ENCODE data around the gene SEMA4D.

Gene SEMA4D

DNA sequence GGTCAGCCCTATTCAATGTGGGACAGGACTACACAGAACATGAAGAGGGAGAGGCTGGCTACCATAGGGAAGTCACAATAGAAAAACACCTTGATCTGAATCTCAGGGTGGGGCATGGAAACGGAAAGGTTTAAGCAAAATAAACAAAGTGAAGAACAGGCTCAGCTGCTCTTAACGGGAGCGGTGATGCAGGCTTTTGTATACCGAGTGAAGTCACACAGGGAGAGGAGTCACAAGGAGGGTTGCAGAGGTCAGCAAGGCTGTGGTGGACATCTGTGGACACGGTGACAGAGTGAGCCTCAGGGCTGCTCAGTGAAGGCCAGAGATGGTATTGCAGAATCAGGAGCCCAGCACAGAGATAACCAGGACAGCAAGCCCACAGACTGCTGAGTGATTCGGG, 30.6 kb upstream of the SEMA4D start:
- DNase-seq = no peak

DNA sequence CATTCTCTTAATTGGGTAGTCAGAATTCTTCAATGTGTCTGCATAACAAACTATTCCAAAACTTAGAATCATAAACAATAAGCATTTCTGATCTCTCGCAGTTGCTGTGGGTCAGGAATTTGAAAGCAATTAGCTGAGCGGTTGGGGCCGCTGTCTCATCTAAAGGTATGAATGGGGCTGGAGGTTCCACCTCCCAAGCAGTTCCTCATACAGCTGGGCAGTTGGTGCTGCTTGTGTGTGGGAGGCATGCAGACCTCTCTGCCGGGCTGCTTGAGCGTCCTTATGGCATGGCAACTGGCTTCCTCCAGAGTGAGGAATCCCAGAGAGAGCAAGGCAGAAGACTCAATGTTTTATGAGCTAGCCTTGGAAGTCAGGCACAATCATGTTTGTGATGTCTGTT, 30.2 kb upstream of the SEMA4D start:
- DNase-seq = no peak

DNA sequence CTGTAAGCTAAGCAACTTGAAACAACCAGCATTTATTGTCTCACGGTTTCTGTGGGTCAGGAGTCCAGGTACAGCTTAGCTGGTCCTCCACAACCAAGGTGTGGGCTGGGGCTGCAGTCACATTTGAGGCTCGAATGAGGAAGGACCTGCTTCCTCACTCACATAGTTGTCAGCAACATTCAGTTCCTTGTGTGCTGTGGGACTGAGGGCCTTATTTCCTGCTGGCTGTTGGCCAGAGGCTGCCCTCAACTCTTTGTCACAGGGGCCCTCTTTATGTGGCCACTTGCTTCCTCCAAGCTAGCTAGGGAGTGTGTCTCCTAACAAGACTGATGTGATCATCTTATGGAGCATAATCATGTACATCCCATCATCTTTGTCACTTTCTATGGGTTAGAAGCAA, 29.2 kb upstream of the SEMA4D start:
- no peak for DNase-seq

DNA sequence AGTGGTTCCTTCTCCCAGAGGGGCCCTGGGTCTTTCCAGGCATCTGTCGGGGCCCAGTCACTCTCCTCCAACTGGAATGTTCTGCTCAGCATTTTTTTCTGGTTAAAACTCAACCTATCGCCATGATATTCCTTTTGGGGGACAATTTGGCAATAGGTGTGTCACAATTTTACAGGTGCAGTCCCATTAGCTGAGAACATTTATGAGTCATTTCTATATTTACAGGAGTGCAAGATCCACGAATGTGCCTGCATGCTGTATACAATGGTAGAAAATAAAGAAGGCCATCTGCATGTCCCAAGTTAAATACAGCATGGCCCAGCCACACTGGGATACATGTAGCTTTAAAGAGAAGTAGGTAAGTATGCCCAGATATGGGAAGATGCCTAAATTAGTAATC, 28.8 kb upstream of the SEMA4D start:
- no peak for DNase-seq

DNA sequence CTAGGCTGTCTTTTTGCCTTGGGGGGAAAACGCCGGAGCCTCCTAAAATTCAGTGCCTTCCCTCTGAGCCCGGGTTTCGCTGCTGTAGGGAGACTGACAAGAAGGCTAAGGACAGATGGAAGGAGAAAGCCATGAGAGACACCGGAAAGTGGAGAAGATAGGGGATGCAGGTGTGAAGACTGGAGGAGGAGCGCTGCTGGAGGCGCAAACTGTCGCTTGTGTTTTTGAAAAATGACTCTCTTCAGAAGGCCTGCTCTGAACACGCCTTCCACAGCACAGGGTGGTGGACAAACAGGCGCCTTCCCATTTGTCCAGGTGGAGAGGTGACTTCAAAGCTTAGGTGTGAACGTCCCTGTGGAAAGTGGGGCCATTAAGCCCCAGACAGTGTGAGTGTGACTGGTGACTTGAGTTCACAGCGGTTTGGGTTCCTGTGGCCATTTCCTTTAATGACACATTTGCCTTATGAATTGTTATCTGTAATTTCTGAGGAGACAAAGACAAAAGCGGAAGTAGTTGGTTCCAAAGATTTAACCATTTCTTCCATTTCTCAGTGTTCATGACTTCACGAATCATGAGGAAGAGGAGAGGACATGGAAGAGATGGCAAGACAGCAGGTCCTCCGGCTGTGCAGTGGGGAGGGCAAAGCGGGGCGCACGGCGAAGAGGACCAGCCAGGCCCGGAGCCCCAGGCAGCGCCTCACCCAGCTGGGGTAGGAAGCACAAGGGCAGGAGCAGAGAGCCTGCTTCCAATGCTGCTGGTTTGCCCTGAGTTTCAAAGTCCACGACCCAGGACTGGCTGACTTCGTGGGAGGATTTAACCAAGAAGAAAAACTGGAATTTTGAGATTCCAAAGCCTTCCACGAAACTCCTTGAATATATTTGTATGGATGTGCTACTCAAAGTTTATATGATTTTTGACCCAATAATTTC, 27.8 kb upstream of the SEMA4D start:
- no peak for DNase-seq

DNA sequence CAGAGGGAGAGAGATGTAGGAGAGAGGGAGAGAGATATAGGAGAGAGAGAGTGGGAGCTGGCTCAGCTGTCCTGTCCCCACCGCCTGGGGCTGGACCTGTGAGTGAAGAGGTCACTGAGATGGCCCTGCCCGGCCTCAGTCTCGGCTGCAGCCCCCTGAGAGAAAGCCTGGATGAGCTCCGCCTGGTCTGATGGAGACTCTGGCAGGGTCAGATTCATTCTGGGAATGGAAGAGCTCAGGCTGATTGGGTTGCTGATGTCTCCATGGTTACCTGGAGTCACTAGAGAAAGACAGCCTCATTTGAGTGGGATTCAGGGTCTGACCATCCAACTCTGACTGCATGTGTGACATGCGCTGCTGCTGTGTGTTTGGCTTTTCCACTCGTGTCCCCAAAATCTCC, 27.1 kb upstream of the SEMA4D start:
- no peak for DNase-seq

DNA sequence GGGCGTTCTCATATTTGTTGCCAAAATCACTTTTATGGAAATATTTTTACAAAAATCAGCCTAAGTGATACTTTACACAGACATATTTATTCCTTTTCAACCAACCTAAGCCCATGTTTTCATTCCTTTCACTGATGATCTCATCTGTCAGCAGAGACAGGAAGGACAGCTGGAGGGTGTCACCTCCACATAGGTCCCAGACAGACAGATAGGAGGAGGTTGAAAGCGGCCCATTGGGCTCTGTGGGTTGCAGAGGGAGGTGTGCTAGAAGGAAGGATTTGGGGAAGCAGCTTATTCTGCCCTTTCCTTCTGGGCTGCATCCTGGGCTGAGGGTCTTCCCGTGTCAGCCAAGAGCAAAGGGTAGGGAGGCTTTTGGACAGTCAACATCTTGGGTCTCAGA, 26.0 kb upstream of the SEMA4D start:
- no peak for DNase-seq

DNA sequence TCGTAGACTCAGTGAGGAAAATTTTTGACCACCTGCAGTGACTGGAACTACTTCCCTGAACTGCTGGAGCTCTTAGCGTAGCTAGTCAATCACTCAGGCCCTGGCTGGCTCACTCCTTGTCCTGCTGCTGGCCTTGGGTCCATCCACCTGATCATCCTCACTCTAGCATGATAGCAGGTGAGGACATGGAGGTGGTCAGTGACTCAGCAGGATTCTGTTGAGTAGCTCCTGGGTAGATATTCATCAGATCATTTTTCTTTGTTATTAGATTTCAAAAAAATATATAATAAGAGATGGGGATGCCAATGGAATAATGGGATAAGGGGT, 25.0 kb upstream of the SEMA4D start:
- DNase-seq = no peak

DNA sequence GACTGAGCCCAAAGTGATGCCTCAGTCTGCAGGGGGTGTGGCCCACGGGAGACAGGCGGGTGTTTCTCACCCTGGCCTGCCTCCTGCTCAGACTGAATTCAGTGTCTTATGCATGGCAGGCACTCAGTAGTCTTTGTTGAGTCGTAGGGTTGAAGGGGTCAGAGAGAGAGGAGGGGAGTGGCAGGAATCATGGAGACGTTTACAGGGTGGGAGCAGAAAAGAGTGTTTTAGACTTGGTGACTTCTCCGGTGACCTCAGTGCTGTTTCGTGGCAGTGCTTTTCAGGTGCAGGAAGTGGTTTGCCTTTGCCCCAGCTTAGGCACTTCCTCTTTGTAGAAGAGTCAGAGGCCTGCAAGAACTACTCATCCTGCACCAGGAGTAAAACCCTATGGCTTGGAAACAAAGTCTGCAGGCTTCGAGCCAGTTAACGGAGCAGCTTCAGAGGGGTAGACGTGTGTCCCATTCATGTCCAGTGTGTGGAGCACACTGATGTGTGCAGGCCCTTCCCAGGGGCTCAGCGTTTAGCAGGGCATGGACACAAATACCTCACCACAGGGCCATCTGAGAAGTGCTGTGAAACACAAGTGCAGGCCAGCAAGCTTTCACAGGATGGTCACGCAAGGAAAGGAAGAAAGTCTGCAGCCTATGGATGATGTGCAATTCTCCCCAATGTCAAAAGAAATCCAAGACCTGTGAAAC, 24.5 kb upstream of the SEMA4D start:
- DNase-seq = no peak

DNA sequence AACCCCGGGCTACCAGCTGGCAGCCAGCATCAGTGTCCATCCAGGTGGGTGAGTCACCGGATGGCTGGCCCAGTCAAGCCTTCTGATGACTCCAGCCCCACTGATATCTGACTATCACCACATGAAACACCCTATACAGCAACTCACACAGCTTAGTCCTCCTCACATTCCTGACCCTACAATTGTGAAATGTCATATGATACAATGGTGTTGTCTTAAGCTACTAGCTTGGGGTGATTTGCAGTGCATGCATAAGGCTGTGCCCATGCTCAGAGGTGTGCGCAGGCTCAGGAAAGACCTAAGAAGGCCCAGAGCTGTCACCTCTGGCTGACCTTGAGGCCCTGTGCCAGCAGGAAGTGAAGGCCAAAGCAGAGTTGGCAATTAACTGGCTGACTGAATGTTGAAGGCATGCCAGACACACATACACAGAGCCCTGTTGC, 21.5 kb upstream of the SEMA4D start:
- DNase-seq = no peak

DNA sequence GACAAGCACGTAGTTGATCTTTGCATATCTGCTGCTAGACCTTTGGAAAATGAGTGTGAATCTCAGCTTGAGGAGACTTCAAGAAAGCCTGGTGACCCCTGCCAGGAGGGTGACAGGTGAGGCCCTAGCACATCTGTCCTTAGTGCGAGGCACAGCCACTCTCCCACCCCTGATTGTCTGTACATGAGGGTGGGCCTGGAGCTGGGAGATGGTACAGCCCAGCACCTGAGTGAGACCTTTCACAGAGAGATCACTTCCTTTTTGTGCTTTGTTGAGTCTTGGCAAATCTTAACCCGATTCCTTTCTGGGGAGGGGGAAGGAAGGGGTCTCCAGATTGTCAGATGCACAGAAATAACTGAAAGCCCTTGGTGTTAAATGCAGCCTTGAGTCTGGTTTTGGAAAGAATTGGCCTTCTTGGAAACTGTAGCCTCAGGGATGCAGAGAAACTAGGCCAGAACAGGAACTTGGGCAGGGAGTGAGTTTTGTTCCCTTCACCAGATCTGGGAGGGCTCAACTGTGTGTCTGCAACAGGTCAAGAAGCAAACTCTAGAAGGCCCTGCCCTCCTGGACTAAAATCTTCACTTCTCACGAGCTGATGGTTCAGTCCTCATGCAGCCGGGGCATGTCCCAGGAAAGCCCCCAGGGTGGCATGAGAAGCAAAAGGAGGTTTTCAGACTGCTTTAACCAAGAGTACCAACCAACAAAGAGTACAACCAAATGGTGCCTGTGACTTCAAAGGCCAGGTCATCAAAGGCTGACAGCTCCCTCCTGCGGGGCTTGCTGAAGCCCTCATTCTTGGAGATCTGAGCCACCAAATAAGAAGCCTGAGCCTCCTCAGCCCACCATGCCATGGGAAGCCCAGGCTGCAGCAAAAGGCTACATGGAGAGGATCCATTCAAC, 20.8 kb upstream of the SEMA4D start:
- no peak for DNase-seq

DNA sequence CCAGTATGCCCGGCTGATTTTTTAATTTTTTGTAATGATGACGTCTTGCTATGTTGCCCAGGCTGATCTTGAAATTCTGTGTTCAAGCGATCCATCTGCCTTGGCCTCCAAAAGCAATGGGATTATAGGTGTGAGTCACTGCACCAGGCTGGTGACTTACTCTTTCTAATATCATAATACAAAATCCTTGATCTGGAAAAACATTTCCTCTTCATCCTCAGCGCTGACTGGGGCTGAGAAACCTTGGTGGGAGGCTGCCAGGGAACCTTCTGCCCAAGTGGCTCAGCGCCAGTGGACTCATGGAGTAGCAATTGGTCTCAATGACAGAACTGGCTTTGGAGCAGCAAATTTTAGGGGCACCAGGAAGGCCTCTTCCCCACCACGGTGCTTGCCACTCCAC, 17.5 kb upstream of the SEMA4D start:
- DNase-seq = no peak

DNA sequence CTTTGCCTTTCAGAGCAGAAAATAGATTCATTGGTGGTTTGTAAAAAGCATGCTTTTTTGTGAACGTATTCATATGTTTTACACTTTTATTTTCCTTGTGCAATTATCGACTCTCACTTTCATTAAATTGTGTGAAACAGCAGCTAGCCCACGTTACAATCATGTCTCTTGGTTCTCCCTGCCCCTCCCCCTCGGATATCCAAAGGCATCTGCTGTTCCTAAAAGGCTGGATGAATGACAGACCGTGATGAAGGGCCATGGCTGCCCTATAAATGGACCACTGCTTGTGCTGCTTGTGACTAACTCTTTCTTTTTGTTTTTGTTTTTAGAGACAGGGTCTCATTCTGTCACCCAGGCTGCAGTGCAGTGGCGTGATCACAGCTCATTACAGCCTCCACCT, 17.0 kb upstream of the SEMA4D start:
- no peak for DNase-seq

DNA sequence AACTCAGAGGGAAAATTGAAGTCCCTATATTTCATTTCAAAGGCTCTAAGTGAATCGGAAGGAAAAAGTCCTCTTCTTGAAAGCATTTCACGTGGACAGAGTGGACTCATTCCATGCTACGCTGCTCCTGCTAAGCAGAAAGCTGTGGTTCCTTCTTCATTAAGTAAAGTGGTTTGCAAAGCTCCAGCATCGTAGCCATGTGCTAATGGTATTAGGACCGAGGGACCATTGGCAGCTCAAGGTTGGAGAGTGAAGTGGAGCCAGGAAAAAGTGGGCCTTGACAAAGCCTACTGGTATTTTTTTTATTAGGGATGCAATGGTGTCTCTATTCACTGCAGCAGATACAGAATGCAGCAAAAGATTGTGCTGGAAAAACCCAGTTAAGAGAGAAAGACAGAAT, 16.4 kb upstream of the SEMA4D start:
- DNase-seq = no peak

DNA sequence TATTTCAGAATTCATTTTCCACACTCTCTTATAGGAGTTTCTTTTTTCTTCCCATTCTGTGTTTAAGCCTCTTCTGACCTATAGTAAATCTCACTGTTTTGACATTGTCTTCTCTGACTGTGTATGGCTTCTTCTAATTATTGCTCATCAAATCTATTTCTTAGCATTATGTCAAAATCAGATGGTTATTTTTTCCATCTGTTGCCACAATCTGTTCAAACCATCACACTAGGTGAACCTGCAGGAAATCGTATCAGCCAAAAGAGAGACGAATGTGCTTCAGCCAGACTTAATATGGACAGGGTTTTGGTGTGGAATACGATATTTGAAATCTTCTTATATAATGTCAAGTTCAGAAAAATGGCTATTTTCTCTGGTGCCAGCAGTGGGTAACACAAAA, 15.9 kb upstream of the SEMA4D start:
- no peak for DNase-seq

DNA sequence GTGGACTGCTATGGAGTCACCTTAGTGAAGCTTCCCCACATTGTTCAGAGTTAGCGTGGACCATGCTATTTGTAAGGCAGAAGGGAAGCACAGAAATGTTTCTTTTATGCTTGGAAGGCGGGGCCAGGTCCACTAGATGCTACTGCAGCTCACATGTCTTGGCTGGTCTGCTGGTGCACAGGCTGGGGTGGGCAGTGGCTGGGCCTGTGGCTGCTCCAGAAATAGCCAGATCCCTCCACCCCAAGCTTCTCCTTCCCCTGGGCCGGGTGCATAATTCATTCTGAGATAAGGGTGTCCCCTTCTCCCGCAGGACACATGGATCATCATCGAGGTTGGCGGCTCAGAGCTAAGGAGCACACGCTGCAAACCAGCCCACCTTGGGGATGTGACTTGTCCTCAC, 14.5 kb upstream of the SEMA4D start:
- no peak for DNase-seq

DNA sequence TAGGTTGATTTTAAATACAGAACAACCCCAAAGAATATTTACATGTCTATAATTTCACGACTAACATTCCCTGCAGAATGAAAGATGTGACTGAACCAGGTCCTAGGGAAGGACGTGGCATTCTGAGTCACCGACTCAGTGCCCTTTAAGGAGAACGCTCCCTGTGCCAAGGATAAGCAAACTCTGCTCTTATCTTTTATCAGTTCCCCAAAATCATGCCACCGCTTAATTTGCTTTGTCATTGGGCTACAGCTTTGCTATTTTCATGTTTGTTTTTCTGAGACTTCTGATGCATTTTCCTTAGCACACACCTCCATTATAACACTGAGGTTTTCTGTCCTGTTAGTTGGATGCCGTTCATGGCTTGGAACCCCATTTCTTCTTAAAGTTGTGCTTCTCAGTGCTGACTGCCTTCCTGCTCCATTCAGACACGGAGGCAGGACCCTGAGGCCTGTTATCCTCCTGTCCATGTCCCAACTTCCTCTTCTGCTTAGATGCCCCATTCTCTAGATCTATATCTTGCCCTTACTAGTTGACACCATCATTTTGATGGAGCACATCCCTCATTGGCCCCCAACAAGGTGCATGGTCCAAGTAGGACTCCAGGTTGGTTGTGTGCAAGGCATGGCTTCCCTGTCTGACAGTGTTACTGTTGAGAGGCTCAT, 11.2 kb upstream of the SEMA4D start:
- DNase-seq = no peak

DNA sequence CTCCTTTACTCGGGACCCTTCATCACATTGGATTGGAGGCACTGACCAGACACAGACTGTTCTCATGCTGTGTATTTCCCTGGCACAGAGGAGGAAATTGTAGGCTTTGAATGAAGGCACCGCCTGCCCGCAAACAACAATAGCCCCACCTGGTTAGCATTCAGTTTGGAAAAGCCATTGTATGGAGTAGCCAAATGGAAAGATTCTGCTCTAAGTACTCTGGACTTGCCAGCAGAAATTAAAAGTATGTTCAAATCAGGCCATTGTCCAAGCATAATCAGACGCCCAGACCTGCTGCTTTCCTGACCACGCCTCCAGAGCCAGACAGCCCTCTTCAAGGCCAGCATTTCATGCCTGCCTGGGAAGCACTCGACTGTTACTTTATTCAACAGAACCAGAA, 8.0 kb upstream of the SEMA4D start:
- DNase-seq = no peak

DNA sequence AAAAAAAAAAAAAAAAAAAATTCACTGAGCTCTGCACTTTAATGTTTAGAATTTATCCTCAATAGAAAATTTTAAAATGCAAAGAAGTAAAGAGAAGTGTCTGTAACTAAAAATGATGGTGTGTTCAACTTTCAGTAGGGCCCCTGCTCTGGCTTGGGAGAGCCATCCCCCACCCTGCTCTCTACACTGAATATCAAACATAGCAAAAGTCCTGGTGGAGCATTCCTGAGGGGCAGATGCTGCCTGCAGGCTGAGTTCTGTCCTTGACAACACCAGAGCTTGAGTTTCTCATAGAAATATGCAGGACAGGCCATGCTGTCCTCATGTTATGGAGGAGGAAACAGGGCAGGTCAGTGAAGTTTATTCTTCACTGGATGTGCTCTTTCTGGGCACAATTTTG, 7.1 kb upstream of the SEMA4D start:
- no peak for DNase-seq

DNA sequence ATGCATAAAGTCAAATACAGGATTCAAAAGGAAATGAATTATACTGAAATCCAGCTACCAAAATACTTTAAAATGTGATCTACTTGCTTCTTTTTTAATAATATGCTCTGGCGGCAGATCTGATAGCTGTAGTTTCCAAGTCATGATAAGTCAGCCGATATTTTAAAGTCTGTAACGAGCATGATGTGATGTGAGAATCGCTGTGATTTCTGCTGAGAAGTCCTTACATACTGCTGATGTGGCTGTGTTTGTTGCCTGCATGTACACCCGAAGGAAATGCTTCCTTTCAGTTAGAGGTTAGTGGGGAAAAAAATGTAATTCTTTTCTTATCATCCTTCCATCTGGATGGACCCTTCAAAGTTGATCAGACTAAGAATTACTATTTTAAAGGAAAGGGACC, 4.8 kb upstream of the SEMA4D start:
- DNase-seq = no peak

DNA sequence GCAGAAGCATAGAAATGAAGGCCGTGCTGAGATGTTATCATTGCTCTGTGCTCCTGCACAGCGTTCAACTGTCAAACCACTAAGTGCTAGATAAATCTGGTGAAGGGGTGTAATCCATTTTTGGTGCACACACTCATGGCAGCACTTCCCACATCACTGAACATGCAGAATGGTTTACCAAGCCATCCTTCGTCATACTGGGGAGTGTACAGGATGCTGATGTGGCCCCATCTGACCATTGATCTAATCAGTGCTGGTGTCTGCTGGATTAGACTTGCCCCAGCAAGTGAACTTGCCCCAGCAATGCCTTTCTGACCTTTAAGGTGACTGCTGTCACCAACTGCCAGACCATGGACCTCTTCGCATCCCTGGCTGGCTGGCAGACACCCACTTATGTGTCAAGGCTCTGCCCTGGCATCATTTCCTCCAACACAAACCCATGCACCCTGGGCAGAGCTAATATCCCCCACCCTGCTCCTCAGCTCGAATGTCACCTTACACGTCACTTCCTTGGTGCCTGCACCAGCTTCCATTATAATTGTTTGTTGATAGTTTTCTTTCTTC, 4.2 kb upstream of the SEMA4D start:
- no peak for DNase-seq

DNA sequence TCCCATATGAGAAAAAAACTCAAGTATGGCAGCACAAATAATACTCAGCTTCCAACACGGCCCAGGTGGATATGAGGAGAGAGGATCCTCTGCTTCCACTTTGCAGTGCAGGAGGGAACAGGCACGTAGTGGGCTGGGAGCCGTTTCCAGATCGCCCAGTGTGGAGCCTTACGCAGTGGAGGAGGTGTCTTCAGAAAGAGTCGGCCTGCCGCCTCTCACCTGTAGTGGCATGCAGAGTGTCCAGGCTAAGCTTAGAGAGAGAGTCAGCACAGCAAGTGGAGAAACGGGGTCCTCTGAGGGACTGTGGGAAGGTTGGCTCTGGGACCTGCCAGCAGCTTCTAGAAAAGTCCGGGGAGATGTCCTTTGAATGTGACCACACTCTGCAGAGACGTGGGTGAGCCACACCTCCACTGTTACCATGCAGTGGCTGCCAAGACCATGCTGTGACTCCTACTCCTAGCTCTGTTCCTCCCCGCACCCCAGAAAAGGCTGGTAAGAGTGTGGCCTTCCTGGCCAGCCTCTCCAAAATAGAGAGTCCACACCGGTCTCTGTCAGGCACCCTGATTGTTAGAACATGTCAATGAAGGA, 3.5 kb upstream of the SEMA4D start:
- no peak for DNase-seq
